Lower leg skin (tissue), 3 donors: Measurements from ENCODE around the gene LRRC26.

Source experiments
- CTCF ChIP-seq, 3 donors: fragments of 450-650 bp; IDR thresholded peaks; one replicate each; pipeline ENCODE4 v1.5.1; 2016; ENCODE audit warnings: antibody characterized with exemption in 3 of 3, mild to moderate bottlenecking in 3 of 3, moderate library complexity in 2 of 3
- POLR2A ChIP-seq, 2 donors: fragments of 450-650 bp; IDR thresholded peaks; one replicate each; pipeline ENCODE4 v1.6.1; 2016 to 2017; ENCODE audit warnings: antibody characterized with exemption in 2 of 2, mild to moderate bottlenecking in 1 of 2, moderate library complexity in 1 of 2

- TF ChIP-seq CTCF (IDR thresholded peaks at IDR 0.05) (no peak), POLR2A (IDR thresholded peaks at IDR 0.05) (no peak)
Measured at GRCh38 chr9:137123468-137123837, 46.4 kb downstream of the LRRC26 start.
